HEK293 (cell line): Measurements from ENCODE around the gene TAS2R60.

Experiments
- YY1 ChIP-seq: fragments of 450-650 bp; formaldehyde crosslinking; IDR thresholded peaks from 2 replicates; pipeline ENCODE4 v1.5.1; 2018; ENCODE audit warnings: missing biosample characterization, missing genetic modification characterization
- ZNF510 ChIP-seq: fragments of 450-650 bp; formaldehyde crosslinking; IDR thresholded peaks from 2 replicates; pipeline ENCODE4 v1.5.1; 2018; ENCODE audit warnings: mild to moderate bottlenecking, missing genetic modification characterization, missing biosample characterization; ENCODE audit not compliant: insufficient replicate concordance
- TF ChIP-seq, protein P1 (sequence below): fragments of 450-650 bp; formaldehyde crosslinking; IDR thresholded peaks from 2 replicates; pipeline ENCODE4 v1.5.1; 2016; ENCODE audit warnings: missing biosample characterization, missing genetic modification characterization

DNA sequence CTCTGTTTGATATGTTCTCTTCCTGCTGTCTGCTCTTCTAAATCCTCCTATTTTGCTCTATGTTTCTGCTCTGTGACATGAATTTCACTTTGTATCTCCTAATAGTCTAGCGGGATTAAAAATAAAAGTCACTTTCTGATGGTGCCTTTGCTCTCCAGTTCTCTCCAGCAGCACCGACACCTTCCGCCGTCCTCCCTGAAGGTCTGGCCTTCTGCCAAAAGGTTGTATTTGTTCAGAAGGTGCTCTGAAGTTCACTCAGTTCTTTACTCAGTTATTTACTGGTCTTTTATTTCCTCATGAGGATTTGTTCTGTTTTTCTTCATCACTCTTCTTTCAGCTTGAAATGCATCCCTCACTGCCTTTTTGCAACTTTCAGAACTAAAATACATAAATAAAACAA lies 23.4 kb upstream of the TAS2R60 start:
- TF ChIP-seq, protein P1, sequence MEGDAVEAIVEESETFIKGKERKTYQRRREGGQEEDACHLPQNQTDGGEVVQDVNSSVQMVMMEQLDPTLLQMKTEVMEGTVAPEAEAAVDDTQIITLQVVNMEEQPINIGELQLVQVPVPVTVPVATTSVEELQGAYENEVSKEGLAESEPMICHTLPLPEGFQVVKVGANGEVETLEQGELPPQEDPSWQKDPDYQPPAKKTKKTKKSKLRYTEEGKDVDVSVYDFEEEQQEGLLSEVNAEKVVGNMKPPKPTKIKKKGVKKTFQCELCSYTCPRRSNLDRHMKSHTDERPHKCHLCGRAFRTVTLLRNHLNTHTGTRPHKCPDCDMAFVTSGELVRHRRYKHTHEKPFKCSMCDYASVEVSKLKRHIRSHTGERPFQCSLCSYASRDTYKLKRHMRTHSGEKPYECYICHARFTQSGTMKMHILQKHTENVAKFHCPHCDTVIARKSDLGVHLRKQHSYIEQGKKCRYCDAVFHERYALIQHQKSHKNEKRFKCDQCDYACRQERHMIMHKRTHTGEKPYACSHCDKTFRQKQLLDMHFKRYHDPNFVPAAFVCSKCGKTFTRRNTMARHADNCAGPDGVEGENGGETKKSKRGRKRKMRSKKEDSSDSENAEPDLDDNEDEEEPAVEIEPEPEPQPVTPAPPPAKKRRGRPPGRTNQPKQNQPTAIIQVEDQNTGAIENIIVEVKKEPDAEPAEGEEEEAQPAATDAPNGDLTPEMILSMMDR = no peak
- TF ChIP-seq ZNF510 (tag by site-specific recombination) (no peak), YY1 (tag by site-specific recombination) (no peak)
